ENCODE results near the gene NPIPA5. TPM values are rescaled to one million over a fixed set of nuclear protein-coding genes. Genes with fewer than 3 reads are reported as not detected.
"Not testable (repeated sequence)": the region's sequence is repeated elsewhere in the genome, so short reads cannot be mapped to it uniquely, and the experiment has no call there.

NPIPA5 gene
- total and polyA plus RNA-seq, 2 donors = 5.8 to 9.3 TPM

DNA sequence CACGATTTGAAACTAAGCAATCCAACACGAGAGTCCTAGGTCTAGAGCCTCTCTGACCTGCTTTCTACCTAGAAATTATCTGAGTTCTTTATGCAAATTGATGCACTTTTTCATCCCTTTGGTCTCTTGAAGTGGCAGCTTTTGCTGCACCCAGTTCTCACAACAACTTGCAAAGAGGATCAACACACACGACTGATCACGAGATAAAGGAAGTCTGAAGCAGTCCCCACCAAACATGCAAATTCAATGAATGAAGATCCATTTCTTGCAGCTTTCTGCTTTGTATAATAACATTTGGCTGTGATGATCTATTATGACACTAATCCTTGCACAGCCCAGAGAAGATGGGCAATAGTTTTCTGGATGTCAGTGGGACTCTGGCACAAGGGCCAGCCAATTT is 53.1 kb downstream of the NPIPA5 start:
- not testable (repeated sequence) for DNase-seq (ENCODE audit: low read depth in 6 of 9, low spot score in 9 of 9); H3K4me1 ChIP-seq (ENCODE audit: control insufficient read depth in 2 of 2, insufficient read depth in 2 of 2, low read length in 2 of 2); H3K4me3 ChIP-seq (ENCODE audit: low read length in 2 of 2); H3K36me3 ChIP-seq (ENCODE audit: control insufficient read depth in 2 of 2, insufficient read depth in 2 of 2, low read length in 1 of 2); H3K27ac ChIP-seq (ENCODE audit: low read depth in 1 of 2, low read length in 1 of 2); H3K27me3 ChIP-seq (ENCODE audit: control insufficient read depth in 2 of 2, insufficient read depth in 1 of 2, low read length in 1 of 2); H3K9me3 ChIP-seq (ENCODE audit: control insufficient read depth in 2 of 2, insufficient read depth in 1 of 2, low read length in 1 of 2)
- WGBS = 93% methylated on average over 2 of the region's 4 CpGs

DNA sequence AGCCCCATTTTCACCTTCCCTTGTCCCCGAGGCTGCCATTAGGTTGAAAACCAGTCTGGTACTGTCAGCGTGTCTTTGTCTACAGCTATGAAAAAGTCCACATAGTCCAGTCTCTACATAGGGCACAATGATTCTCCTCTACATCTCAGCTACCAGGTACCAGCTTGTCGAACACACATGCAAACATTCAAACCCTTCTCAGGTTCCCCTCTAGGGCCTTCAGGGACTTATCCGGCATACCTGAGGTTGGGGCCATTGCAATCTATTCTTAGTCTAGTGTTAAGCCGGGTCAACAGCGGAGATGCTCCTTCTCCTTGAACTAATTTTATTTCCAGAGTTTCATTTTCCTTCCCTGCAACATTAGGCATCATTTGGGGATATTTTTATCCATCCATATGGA is 54.7 kb downstream of the NPIPA5 start:
- WGBS = 97% methylated on average over 2 of the region's 6 CpGs
- not testable (repeated sequence) for DNase-seq (ENCODE audit: low read depth in 6 of 9, low spot score in 9 of 9)

GRCh38 chr16:15321221-15321620 is 56.9 kb downstream of the NPIPA5 start:
- H3K9me3 ChIP-seq (ENCODE audit: control insufficient read depth in 2 of 2, insufficient read depth in 1 of 2, low read length in 1 of 2); H3K4me1 ChIP-seq (ENCODE audit: control insufficient read depth in 2 of 2, insufficient read depth in 2 of 2, low read length in 2 of 2); H3K27ac ChIP-seq (ENCODE audit: low read depth in 1 of 2, low read length in 1 of 2); DNase-seq (ENCODE audit: low read depth in 6 of 9, low spot score in 9 of 9); H3K4me3 ChIP-seq (ENCODE audit: low read length in 2 of 2); H3K27me3 ChIP-seq (ENCODE audit: control insufficient read depth in 2 of 2, insufficient read depth in 1 of 2, low read length in 1 of 2); H3K36me3 ChIP-seq (ENCODE audit: control insufficient read depth in 2 of 2, insufficient read depth in 2 of 2, low read length in 1 of 2): not testable (repeated sequence)
- WGBS = 91% methylated on average over 2 of the region's 2 CpGs

More for the DNA sequence above, 54.7 kb downstream of the NPIPA5 start:
- not testable (repeated sequence) for H3K36me3 ChIP-seq (ENCODE audit: control insufficient read depth in 2 of 2, insufficient read depth in 2 of 2, low read length in 1 of 2); H3K27me3 ChIP-seq (ENCODE audit: control insufficient read depth in 2 of 2, insufficient read depth in 1 of 2, low read length in 1 of 2); H3K4me1 ChIP-seq (ENCODE audit: control insufficient read depth in 2 of 2, insufficient read depth in 2 of 2, low read length in 2 of 2); H3K9me3 ChIP-seq (ENCODE audit: control insufficient read depth in 2 of 2, insufficient read depth in 1 of 2, low read length in 1 of 2); H3K27ac ChIP-seq (ENCODE audit: low read depth in 1 of 2, low read length in 1 of 2); H3K4me3 ChIP-seq (ENCODE audit: low read length in 2 of 2)

DNA sequence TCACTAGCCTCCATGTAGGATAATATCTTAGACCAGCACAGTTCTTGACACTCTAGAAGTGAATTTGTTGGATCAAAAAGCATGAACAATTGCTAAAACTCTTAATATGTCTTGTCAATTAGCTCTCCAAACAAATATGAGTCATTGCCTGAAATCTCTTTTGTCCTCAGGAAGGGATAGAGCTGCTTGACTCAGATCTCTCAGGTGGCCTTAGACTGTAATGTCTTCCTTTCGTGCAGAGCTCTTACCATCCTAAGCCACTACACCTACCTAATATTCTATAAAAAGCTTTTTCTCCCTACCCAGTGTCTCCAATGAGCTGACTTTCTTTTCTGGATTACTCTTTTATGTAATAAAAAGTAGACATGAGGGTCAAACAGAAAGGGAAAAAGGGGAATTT is 63.5 kb downstream of the NPIPA5 start:
- not testable (repeated sequence) for H3K9me3 ChIP-seq (ENCODE audit: control insufficient read depth in 2 of 2, insufficient read depth in 1 of 2, low read length in 1 of 2); H3K4me3 ChIP-seq (ENCODE audit: low read length in 2 of 2); H3K36me3 ChIP-seq (ENCODE audit: control insufficient read depth in 2 of 2, insufficient read depth in 2 of 2, low read length in 1 of 2); H3K27me3 ChIP-seq (ENCODE audit: control insufficient read depth in 2 of 2, insufficient read depth in 1 of 2, low read length in 1 of 2); H3K4me1 ChIP-seq (ENCODE audit: control insufficient read depth in 2 of 2, insufficient read depth in 2 of 2, low read length in 2 of 2); DNase-seq (ENCODE audit: low read depth in 6 of 9, low spot score in 9 of 9); H3K27ac ChIP-seq (ENCODE audit: low read depth in 1 of 2, low read length in 1 of 2)
- WGBS = 94% methylated on average over 1 of the region's 1 CpG

Other genes with a start within 250 kb of the NPIPA5 start
- gene MPV17L, start 17.5 kb upstream of the NPIPA5 start, total RNA-seq = 0.38 TPM
- 1.7 TPM for gene MPV17L, start 17.5 kb upstream of the NPIPA5 start, polyA plus RNA-seq
- 6.0 TPM for gene BMERB1, start 56.3 kb upstream of the NPIPA5 start, total RNA-seq
- 9.1 TPM for gene BMERB1, start 56.3 kb upstream of the NPIPA5 start, polyA plus RNA-seq

All from thymus (tissue), 11 donors.